ENCODE measurements around the gene CTDP1. TPM values are rescaled to one million over a fixed set of nuclear protein-coding genes. Genes with fewer than 3 reads are reported as not detected.

The CTDP1 gene
- total RNA-seq, 1 donor from 2014 or later: 9.4 TPM

- Histone ChIP-seq H3K9me3 (ENCODE audit: control insufficient read depth in 3 of 3, low read length in 3 of 3) (no peaks in the 10 kb centered on the region), H3K27me3 (ENCODE audit: control insufficient read depth in 3 of 3, insufficient read depth in 3 of 3, low read length in 3 of 3) (peaks cover 26 to 56% (median 50%) of the 10 kb centered on the region in 3 donors), H3K4me1 (ENCODE audit: control insufficient read depth in 3 of 3, insufficient read depth in 3 of 3, low read length in 3 of 3) (no peaks in the 10 kb centered on the region), H3K9ac (ENCODE audit: low read depth in 1 of 3, low read length in 3 of 3) (no peak overlapping the region), H3K27ac (ENCODE audit: low read depth, low read length) (no peak overlapping the region), H3K36me3 (ENCODE audit: control insufficient read depth in 3 of 3, insufficient read depth in 3 of 3, low read length in 3 of 3) (no peaks in the 10 kb centered on the region), H3K4me3 (ENCODE audit: low read length in 3 of 3) (no peak overlapping the region)
Observed at GRCh38 chr18:79775441-79776221, 96.0 kb downstream of the CTDP1 start.

GRCh38 chr18:79776674-79777073 is 97.1 kb downstream of the CTDP1 start:
- H3K36me3 ChIP-seq (ENCODE audit: control insufficient read depth in 3 of 3, insufficient read depth in 3 of 3, low read length in 3 of 3): no peaks in the 10 kb centered on the region
- no peak overlapping the region for H3K27ac ChIP-seq (ENCODE audit: low read depth, low read length)
- H3K9me3 ChIP-seq (ENCODE audit: control insufficient read depth in 3 of 3, low read length in 3 of 3): no peaks in the 10 kb centered on the region
- no peak overlapping the region for H3K9ac ChIP-seq (ENCODE audit: low read depth in 1 of 3, low read length in 3 of 3)
- H3K27me3 ChIP-seq (ENCODE audit: control insufficient read depth in 3 of 3, insufficient read depth in 3 of 3, low read length in 3 of 3): peaks cover 26 to 59% (median 47%) of the 10 kb centered on the region in 3 donors
- no peaks in the 10 kb centered on the region for H3K4me1 ChIP-seq (ENCODE audit: control insufficient read depth in 3 of 3, insufficient read depth in 3 of 3, low read length in 3 of 3)
- no peak overlapping the region for H3K4me3 ChIP-seq (ENCODE audit: low read length in 3 of 3)

- H3K27ac ChIP-seq (ENCODE audit: low read depth, low read length): no peak overlapping the region
- H3K9ac ChIP-seq (ENCODE audit: low read depth in 1 of 3, low read length in 3 of 3): no peak overlapping the region
- no peak overlapping the region for H3K4me3 ChIP-seq (ENCODE audit: low read length in 3 of 3)
- peaks cover 24 to 52% (median 35%) of the 10 kb centered on the region in 3 donors for H3K27me3 ChIP-seq (ENCODE audit: control insufficient read depth in 3 of 3, insufficient read depth in 3 of 3, low read length in 3 of 3)
- H3K9me3 ChIP-seq (ENCODE audit: control insufficient read depth in 3 of 3, low read length in 3 of 3): no peaks in the 10 kb centered on the region
- H3K4me1 ChIP-seq (ENCODE audit: control insufficient read depth in 3 of 3, insufficient read depth in 3 of 3, low read length in 3 of 3): no peaks in the 10 kb centered on the region
- H3K36me3 ChIP-seq (ENCODE audit: control insufficient read depth in 3 of 3, insufficient read depth in 3 of 3, low read length in 3 of 3): no peaks in the 10 kb centered on the region
Observed at GRCh38 chr18:79778291-79778791, 98.7 kb downstream of the CTDP1 start.

- Histone ChIP-seq H3K9me3 (ENCODE audit: control insufficient read depth in 3 of 3, low read length in 3 of 3) (no peaks in the 10 kb centered on the region), H3K36me3 (ENCODE audit: control insufficient read depth in 3 of 3, insufficient read depth in 3 of 3, low read length in 3 of 3) (no peaks in the 10 kb centered on the region), H3K4me1 (ENCODE audit: control insufficient read depth in 3 of 3, insufficient read depth in 3 of 3, low read length in 3 of 3) (no peaks in the 10 kb centered on the region), H3K9ac (ENCODE audit: low read depth in 1 of 3, low read length in 3 of 3) (no peak overlapping the region), H3K27me3 (ENCODE audit: control insufficient read depth in 3 of 3, insufficient read depth in 3 of 3, low read length in 3 of 3) (peaks cover 25 to 50% (median 38%) of the 10 kb centered on the region in 3 donors), H3K4me3 (ENCODE audit: low read length in 3 of 3) (no peak overlapping the region), H3K27ac (ENCODE audit: low read depth, low read length) (no peak overlapping the region)
Observed at GRCh38 chr18:79779021-79779699, 99.6 kb downstream of the CTDP1 start.

GRCh38 chr18:79779700-79780190 is 100.1 kb downstream of the CTDP1 start:
- peaks cover 31 to 53% (median 44%) of the 10 kb centered on the region in 3 donors for H3K27me3 ChIP-seq (ENCODE audit: control insufficient read depth in 3 of 3, insufficient read depth in 3 of 3, low read length in 3 of 3)

GRCh38 chr18:79780547-79780946 is 100.9 kb downstream of the CTDP1 start:
- H3K9me3 ChIP-seq (ENCODE audit: control insufficient read depth in 3 of 3, low read length in 3 of 3): no peaks in the 10 kb centered on the region
- H3K27me3 ChIP-seq (ENCODE audit: control insufficient read depth in 3 of 3, insufficient read depth in 3 of 3, low read length in 3 of 3): peaks cover 38 to 55% (median 46%) of the 10 kb centered on the region in 3 donors
- H3K9ac ChIP-seq (ENCODE audit: low read depth in 1 of 3, low read length in 3 of 3): no peak overlapping the region
- H3K4me1 ChIP-seq (ENCODE audit: control insufficient read depth in 3 of 3, insufficient read depth in 3 of 3, low read length in 3 of 3): peaks cover 0 to 6% (median 0%) of the 10 kb centered on the region in 3 donors
- no peak overlapping the region for H3K27ac ChIP-seq (ENCODE audit: low read depth, low read length)
- H3K36me3 ChIP-seq (ENCODE audit: control insufficient read depth in 3 of 3, insufficient read depth in 3 of 3, low read length in 3 of 3): no peaks in the 10 kb centered on the region
- no peak overlapping the region for H3K4me3 ChIP-seq (ENCODE audit: low read length in 3 of 3)

More at GRCh38 chr18:79779700-79780190, 100.1 kb downstream of the CTDP1 start:
- H3K9me3 ChIP-seq (ENCODE audit: control insufficient read depth in 3 of 3, low read length in 3 of 3): no peaks in the 10 kb centered on the region
- no peak overlapping the region for H3K27ac ChIP-seq (ENCODE audit: low read depth, low read length)
- H3K9ac ChIP-seq (ENCODE audit: low read depth in 1 of 3, low read length in 3 of 3): no peak overlapping the region
- H3K36me3 ChIP-seq (ENCODE audit: control insufficient read depth in 3 of 3, insufficient read depth in 3 of 3, low read length in 3 of 3): no peaks in the 10 kb centered on the region
- H3K4me3 ChIP-seq (ENCODE audit: low read length in 3 of 3): no peak overlapping the region
- H3K4me1 ChIP-seq (ENCODE audit: control insufficient read depth in 3 of 3, insufficient read depth in 3 of 3, low read length in 3 of 3): peaks cover 0 to 3% (median 0%) of the 10 kb centered on the region in 3 donors

- no peak overlapping the region for H3K27ac ChIP-seq (ENCODE audit: low read depth, low read length)
- H3K4me1 ChIP-seq (ENCODE audit: control insufficient read depth in 3 of 3, insufficient read depth in 3 of 3, low read length in 3 of 3): peaks cover 0 to 6% (median 0%) of the 10 kb centered on the region in 3 donors
- H3K27me3 ChIP-seq (ENCODE audit: control insufficient read depth in 3 of 3, insufficient read depth in 3 of 3, low read length in 3 of 3): peaks cover 46 to 61% (median 47%) of the 10 kb centered on the region in 3 donors
Observed at GRCh38 chr18:79781331-79781941, 101.8 kb downstream of the CTDP1 start.

GRCh38 chr18:79782566-79783308 is 103.1 kb downstream of the CTDP1 start:
- Histone ChIP-seq H3K9ac (ENCODE audit: low read depth in 1 of 3, low read length in 3 of 3) (no peak overlapping the region), H3K4me1 (ENCODE audit: control insufficient read depth in 3 of 3, insufficient read depth in 3 of 3, low read length in 3 of 3) (peaks cover 0 to 6% (median 0%) of the 10 kb centered on the region in 3 donors), H3K27ac (ENCODE audit: low read depth, low read length) (no peak overlapping the region), H3K4me3 (ENCODE audit: low read length in 3 of 3) (no peak overlapping the region), H3K36me3 (ENCODE audit: control insufficient read depth in 3 of 3, insufficient read depth in 3 of 3, low read length in 3 of 3) (no peaks in the 10 kb centered on the region), H3K27me3 (ENCODE audit: control insufficient read depth in 3 of 3, insufficient read depth in 3 of 3, low read length in 3 of 3) (peaks cover 51 to 62% (median 51%) of the 10 kb centered on the region in 3 donors), H3K9me3 (ENCODE audit: control insufficient read depth in 3 of 3, low read length in 3 of 3) (no peaks in the 10 kb centered on the region)

More at GRCh38 chr18:79781331-79781941, 101.8 kb downstream of the CTDP1 start:
- Histone ChIP-seq H3K36me3 (ENCODE audit: control insufficient read depth in 3 of 3, insufficient read depth in 3 of 3, low read length in 3 of 3) (no peaks in the 10 kb centered on the region), H3K9me3 (ENCODE audit: control insufficient read depth in 3 of 3, low read length in 3 of 3) (no peaks in the 10 kb centered on the region), H3K4me3 (ENCODE audit: low read length in 3 of 3) (no peak overlapping the region), H3K9ac (ENCODE audit: low read depth in 1 of 3, low read length in 3 of 3) (no peak overlapping the region)
